Measurements from ENCODE around the gene TMEM269.
A peak's percentile ranks its signal among the peaks of the same experiment; 100 is the strongest.
"Not testable (repeated sequence)": the region's sequence is repeated elsewhere in the genome, so short reads cannot be mapped to it uniquely, and the experiment has no call there.

TMEM269 gene

DNA sequence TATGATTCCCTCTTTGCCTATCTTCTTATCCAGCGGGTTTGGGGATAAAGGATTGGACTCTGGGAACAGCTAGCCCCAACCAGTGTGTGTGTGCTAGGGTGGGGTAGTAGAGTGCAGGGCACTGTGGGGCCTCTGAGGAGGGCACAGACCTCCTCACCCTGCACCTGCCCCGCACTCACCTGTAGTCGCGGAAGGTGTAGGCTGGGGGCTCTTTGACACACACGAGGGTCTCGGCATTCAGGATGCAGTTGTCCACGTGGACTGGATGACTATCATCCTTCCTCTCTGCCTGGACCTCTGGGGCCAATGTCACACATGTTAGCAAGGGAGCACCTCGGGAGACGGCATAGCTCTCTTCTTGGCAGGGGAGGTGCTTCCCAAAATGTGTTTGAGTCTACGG, 36.8 kb upstream of the TMEM269 start:
- no peak for DNase-seq (ENCODE audit: low read depth in 2 of 2)

DNA sequence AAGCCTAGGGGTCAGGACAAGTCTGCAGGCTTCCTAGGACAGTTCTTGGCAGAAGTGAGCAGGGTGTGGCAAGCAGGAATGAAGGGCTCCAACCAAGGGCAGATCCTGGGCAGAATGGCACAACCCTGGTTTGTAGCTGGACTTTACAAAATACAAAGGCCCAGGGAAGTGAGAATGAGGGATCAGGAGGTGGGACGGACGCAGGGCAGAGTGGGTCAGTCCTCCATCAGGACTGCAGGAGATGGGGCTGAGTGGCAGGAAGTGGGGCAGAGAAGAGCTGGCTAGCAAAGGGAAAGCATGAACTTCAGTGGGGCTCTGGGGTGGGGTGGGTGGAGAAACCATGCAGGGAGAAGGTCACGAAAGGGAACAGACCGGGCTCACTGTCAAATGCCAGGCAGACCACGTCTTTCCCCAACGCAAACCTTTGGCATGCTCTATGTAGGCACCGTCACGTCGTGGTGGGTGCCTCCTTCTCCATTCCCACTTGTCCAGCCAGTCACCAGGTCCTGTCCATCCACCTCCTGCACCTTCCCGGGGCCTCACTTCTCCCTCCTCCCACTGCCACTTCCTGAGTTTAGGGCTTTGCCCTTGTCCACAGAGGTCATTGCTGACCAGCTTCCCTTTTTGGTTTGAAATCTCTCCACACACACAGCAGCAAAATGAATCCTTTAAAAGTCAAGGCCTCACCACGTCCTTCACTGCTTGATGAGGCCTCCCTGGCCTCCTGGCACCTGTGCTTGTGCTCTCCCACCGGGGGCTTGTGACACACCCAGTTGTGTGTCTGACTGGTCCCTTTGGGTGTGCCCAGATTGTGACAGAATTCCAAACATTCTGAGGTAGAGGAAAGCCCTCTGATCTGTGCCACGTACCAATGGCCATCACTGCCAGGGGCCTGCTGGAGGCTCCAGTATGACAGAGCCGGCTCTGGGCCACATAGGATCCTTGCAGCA, 36.1 kb upstream of the TMEM269 start:
- no peak for DNase-seq (ENCODE audit: low read depth in 2 of 2)

DNA sequence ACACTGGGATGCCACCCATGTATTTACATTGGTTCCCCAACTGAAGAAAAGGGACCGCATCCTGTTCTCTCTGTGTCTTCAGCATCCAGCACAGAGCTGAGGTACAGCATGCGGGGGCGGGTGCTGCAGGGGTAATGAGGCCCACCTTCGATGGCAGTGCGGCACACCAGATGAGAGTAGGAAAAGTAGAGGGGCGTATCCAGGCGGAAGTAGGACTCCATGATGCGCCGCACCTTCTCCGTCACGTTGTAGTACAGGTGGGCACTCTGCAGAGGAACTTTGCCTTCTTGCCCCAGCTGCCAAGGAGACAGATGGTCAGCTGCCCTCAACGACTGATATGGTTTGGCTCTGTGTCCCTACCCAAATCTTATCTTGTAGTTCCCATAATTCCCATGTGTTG, 34.8 kb upstream of the TMEM269 start:
- DNase-seq (ENCODE audit: low read depth in 2 of 2), result no peak

DNA sequence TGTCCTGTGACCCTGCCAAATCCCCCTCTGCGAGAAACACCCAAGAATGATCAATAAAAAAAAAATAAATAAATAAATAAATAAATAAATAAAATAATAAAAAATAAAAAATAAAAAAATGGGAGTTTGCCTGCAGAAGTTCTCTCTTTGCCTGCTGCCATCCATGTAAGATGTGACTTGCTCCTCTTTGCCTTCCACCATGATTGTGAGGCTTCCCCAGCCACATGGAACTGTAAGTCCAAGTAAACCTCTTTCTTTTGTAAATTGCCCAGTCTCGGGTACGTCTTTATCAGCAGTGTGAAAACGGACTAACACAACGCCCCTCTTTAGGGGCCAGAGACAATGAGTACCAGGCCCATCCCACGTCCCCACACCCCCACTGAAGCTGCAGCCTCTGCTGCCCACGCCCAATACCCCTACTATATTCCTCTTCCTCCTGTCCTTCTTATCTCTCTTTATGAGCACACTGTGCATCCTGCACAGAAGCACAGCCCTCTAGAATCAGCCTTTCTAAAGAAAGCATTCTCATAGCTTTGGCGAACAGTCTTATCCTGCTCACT, 33.2 kb upstream of the TMEM269 start:
- DNase-seq (ENCODE audit: low read depth in 2 of 2), result not testable (repeated sequence)

DNA sequence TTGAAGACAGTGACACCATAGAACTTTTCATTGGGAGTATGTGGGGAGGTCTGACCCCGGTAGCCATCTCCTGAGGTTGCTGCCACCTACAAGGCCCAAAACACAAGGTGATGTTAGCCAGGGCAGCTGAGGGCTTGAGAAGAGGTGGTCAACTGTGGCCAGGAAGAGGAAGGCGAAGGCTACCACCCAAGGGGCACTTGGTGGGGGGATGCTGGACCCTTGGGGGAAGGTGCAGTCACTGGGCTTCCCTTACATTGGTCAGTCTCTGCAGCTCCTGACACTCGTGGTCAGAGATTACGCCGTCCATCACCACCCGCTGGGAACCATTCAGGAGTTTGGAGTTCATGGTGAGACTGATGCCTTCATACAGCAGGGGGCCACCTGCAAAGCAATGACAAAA, 32.5 kb upstream of the TMEM269 start:
- no peak for DNase-seq (ENCODE audit: low read depth in 2 of 2)

DNA sequence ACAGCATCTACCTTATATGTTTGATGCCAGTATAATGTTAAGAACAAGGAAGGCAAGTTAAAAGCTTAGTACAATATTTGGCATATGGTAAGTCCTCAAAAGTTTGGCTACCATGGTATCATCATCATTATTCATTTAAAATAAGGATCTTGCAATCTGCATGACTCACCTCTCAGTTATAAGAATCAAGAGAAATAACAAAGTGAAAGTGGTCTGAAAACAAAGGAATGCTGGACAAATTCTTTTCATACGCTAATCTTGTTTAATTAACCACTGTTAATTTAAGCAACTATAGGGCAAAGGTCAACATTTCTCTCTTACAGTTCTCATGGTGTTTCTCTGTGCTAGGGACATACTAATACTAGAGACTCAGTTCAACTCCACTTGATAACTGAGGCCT, 31.7 kb upstream of the TMEM269 start:
- DNase-seq (ENCODE audit: low read depth in 2 of 2), result no peak

DNA sequence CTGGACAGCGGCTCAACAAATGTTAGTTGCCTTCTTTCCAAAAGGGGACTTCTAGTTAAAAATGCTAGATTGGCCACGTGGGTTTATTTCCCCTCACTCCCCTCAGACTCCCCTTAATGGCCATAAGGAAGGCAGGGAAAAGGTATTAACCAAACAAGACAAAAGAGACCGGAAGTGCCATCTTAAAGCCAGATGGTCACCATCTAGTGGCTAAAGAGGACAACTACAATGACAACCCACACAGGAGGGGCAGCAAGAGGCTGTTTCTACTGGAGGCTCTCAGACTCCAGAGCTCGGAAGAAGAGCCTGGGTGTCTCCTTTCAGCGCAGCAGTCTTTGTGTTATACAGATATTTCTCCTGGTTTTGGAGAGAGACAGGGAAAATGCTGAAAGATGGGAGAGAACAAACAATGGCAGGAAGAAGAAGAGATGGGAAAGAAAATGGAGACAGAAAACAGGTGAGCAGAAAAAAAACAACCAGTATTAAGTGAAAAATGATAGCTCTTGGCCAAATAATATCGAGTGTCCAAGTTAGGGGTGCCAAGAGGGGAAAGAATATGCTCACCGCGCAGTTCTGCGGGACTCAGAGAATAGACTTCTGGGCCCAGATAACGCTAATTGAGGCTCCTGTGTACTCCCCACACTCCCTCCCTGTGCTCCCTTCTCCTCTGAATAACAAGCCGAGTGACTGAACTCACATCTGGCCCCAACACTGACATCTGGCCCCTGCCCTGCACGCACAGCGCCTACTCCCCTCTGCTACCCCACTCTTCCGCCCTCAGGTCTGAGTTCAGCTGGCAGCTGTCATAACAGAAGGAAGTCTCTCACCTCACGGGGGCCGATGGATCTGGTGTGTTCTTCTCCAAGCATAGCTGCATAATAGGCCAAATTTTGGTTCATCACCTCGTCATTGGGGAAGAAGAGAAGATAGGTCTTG, 27.6 kb upstream of the TMEM269 start:
- DNase-seq (ENCODE audit: low read depth in 2 of 2), result no peak

DNA sequence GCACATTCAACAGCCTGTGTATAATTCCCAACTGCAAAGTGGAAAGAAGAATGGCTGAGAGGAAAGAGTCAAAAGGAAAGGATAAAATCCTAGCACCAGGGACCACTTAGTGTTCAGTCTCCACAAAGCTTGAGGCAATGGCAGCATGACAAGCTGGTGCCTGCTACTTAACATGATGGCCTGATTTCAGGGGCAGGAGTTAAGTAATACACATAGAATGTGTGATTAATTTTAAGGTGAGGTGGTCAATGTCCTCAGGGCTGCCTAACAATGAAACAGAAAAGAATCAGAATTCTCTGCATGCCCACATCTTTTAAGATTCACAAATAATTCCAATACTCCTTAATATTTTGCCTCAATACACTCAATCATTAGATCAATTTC, 26.9 kb upstream of the TMEM269 start:
- no peak for DNase-seq (ENCODE audit: low read depth in 2 of 2)

DNA sequence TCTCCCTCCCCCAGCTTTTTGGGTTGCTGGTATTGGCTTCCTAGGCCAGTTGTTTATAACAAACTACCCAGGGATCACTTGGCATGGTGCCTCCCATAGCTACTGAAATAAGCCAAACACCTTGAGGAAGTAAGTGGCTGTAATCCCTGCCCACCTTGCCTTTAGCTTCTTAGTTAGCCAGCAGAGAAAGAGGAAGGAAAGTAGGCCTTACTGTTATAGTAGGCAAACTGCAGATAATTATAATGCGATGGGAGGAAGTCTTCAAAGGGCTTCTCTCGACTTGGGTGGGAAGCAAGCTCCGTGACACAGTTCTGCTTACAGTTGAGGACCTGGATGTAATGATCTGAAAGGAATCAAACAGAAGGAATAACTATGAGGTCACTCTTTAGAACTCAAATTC, 26.1 kb upstream of the TMEM269 start:
- DNase-seq (ENCODE audit: low read depth in 2 of 2), result no peak

DNA sequence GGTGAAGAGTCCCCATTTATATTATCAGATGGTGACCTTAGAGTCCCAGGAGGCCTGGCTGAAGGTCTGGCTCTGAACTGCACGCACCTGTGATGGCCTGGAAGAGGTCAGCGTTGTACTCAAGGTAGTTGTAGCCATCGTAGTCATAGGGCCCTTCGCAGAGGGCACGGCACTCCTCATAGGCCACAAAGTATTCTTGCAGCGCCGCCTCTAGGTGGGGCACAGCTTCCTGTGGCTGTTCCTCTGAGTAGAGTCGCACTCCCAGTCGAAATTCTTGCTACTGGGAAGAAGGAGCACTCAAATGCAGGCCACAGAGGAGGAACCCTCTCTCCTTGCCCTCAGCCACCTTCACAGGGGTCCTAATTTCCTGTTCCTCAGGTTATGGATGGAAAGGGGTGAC, 25.7 kb upstream of the TMEM269 start:
- no peak for DNase-seq (ENCODE audit: low read depth in 2 of 2)

DNA sequence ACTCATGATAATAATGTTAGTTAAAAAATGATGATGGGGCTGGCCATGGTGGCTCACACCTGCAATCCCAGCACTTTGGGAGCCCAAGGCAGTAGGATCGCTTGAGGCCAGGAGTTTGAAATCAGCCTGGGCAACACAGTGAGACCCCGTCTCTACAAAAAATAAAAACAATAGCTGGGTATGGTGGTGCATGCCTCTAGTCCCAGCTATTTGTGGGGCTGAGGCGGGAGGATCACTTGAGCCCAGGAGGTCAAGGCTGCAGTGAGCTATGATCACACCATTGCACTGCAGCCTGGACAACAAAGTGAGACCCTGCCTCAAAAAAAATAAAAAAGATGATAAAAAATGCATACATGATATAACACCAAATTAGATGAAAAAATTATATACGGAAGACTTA, 23.2 kb upstream of the TMEM269 start:
- DNase-seq (ENCODE audit: low read depth in 2 of 2), result no peak

DNA sequence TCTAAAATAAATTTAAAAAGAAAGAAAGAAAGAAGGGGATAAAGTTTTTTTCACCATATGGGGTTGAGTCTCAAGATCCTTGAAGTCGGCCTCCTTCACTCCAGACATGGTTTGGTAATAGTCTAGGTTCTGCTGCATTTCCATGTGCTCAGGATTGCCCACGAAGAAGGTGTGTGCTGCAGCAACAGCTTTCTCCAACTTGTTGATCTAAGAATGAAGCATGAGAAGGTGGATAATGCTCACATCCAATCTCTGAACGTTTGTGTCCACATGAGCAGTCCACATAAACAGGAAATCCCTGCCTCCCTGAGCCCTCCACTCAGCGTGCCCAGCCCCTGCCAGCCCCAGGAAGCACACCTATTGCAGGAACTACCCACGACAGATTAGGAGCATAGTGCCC, 22.5 kb upstream of the TMEM269 start:
- no peak for DNase-seq (ENCODE audit: low read depth in 2 of 2)

DNA sequence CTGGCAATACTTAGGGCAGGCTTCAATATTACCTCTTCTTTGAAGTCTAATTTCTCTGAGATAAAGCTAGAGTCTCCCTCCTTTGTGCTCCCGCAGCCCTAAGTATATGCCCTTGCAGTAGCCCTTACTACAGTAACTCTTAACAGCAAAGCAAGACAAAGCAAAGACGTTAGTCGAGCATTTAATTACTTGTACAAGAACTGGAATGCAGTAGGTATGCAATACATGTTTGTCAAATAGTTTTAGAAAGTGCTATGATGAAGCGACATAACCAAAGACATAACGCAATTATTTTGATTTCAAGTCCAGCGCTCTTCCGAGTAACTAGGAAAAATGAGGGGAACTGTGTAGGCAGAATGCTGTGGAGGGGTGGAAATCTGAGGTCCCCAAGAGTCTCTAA, 19.5 kb upstream of the TMEM269 start:
- DNase-seq (ENCODE audit: low read depth in 2 of 2), result no peak

DNA sequence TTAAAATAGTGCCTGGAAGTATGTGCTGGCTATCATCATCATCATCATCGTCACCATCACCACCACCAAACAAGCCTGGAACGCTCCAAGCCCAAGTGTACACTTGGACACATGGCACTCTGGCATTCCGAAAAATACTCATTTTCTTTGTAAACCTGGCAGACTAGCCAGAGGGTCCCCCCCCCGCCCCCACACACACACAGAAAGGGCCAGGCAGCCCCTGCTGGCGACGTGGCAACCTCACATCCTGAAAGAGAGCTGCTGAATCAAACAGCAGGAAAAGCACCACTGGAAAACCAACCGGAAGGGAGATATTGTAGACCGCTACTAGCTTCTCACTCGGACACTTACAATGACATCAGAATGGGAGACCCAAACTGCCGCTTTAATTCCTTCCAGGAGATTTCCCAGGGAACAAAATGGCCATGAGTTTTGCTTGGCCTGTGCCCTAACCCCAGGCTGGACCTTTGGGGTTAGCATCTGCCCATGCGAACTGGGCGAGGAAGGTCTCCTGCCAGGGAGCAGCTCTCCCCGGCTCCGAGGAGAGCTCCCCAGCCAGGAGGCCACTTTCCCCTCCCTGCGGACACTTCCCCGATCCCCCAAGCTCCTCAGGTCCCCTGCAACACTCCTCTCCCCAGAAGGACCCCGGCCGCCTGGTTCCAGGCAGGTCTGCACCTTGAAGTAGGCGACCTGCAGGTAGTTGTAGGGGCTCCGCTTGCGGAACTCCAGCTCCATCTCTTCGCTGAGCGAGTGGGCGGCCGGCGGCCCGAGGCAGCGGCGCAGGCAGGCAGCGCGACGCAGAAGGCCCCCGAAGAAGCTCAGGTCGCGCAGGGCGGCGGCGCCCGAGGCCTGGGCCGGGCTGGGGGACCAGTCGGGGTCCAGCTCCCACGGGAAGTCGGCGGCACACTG, 18.7 kb upstream of the TMEM269 start:
- DNase-seq (ENCODE audit: low read depth in 2 of 2), result peak in 1 of 2 experiments; percentile 42

DNA sequence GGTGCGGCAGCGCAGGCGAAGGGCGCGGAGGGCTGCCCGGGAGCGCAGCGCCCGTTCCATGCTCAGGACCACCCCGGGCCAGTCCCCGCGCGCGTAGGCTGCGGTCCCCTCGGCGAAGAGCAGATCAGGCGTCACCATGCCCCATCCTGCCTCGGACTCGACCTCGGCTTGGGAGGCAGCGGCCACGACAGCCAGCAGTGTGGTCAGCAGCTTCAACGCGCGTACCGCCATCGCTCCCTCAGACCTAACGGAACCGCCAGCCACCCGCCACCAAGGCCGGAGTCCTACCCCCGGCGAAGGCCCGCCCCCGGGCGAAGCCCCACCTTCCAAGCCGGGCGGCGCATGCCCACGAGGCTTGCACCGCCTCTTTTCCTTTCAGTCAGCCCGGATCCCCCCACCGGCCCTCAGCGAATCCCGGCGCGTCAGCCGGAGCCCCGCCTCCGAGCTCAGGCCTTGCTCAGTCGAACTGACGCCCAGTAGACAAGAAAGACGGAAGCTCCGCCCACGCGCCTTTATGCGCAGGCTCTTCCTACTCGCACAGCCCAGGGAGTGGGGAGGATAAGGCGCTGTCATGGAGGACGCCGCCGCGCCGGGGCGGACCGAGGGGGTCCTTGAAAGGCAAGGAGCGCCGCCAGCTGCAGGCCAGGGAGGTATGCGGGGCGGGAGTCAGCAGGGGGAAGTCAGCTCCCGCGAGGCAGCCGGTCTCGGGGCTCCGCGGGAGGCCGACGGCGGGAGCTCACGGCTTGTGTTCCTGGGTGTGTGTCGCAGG, 17.9 kb upstream of the TMEM269 start, which contains the start of the genes C1orf50 and P3H1:
TSS of gene C1orf50 (plus strand) at position 509 of the 769 bp plus-strand sequence. CDS start at position 572, 63 bp downstream.
TSS of gene P3H1 (minus strand) at position 288 of the 769 bp plus-strand sequence. CDS start at position 231, 57 bp downstream.
- DNase-seq (ENCODE audit: low read depth in 2 of 2), result peak; percentile 99

DNA sequence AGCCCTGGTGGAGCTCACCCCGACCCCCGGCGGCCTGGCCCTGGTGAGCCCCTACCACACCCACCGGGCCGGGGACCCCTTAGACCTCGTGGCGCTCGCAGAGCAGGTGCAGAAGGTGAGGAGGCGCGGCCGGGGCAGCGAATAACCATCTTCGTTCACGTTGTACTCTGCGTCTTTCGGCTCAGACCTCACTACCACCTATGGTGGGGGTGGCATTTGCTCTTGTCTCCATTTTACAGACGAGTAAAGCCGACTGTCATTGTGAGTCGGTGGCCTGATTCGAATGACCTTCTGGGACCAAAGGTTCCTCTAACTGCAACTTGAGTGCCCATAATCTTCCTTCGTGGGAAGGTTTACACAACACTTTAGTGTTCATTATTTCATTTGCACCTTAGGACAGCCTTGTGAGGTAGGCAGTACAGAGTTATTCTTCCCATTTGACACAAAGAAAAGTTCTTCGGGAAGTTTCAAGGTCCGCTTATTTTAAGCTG, 17.2 kb upstream of the TMEM269 start:
- DNase-seq (ENCODE audit: low read depth in 2 of 2), result no peak

DNA sequence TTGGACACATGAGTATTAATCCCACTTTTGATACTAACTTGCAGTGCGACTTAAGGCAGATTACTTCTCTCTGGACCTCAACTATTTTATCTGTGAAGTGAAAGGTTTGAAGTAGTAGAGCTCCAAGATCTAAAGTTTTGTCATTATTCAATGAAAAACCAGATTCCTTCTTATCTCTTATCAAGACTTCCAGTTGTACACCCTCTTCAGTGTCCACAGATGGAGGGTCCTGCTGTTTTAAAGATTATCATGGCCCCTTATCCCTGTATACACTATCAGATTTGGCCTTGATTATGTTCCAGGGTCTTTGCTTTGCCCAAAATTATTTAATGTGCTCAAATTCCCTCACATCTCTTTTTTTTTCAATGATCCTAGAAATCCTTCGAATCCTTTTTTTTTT, 16.6 kb upstream of the TMEM269 start:
- DNase-seq (ENCODE audit: low read depth in 2 of 2), result no peak

DNA sequence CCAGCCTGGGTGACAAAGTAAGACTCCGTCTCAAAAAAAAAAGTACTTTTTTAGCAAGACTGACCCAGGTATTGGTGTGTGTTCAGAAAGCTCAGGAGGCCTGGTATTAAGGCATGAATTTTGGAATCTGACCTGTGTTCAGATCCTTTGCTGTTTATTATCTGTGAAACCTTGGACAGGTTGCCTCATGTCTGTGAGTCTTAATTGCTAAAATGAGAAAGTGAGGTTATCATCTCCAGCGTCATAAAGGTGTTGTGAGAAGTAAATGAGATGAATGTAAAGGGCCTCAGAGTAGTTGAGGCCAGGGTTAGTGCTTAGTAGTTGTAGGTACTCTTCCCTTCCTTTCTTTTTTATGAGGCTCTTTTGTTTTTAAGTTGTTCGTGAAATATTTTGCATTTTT, 15.0 kb upstream of the TMEM269 start:
- DNase-seq (ENCODE audit: low read depth in 2 of 2), result no peak

DNA sequence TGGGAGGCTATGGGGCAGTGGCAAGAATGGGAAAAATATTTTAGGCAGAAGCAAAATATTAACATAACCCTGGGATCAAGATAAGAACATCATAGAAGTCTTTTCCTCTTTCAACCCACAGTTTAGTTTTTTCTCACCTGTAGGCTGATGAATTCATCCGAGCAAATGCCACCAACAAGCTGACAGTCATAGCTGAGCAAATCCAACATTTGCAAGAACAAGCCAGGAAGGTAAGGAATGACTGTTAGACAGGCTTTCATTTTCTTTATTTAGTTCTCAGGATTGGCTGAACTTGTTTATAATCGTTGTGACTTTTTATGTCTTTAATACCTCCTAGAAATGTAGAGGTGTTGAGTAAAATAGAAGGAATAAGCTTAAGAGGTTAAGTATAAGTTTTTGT, 11.4 kb upstream of the TMEM269 start:
- DNase-seq (ENCODE audit: low read depth in 2 of 2), result no peak

DNA sequence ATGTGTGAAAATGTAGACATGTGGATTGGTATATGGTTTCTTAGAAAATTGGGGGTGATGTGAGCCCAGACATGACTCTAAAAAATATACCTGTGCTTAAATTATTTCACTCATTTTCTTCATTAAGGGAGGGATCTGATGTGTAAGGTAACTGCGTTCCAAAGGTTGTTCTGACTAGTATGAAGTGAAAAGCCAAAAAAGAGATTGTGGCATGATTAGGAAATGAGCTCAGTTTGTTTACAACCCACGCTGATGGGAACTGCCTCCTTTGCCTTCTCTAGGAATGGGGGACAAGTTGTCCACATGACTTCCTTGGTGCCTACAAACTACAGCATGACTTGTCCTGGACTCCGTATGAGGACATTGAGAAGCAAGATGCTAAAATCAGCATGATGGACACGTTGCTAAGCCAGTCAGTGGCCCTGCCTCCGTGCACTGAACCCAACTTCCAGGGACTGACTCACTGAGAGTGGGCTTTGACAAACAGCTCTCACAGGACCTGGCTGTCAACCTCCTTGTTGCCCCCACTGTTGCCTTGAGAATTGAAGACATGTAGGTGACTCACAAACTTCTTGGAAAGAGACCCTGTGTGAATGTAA, 9.8 kb upstream of the TMEM269 start:
- no peak for DNase-seq (ENCODE audit: low read depth in 2 of 2)
